ENCODE measurements around the gene ADAMTSL5.
"Not testable (repeated sequence)": the region's sequence is repeated elsewhere in the genome, so short reads cannot be mapped to it uniquely, and the experiment has no call there.

ADAMTSL5 gene

DNA sequence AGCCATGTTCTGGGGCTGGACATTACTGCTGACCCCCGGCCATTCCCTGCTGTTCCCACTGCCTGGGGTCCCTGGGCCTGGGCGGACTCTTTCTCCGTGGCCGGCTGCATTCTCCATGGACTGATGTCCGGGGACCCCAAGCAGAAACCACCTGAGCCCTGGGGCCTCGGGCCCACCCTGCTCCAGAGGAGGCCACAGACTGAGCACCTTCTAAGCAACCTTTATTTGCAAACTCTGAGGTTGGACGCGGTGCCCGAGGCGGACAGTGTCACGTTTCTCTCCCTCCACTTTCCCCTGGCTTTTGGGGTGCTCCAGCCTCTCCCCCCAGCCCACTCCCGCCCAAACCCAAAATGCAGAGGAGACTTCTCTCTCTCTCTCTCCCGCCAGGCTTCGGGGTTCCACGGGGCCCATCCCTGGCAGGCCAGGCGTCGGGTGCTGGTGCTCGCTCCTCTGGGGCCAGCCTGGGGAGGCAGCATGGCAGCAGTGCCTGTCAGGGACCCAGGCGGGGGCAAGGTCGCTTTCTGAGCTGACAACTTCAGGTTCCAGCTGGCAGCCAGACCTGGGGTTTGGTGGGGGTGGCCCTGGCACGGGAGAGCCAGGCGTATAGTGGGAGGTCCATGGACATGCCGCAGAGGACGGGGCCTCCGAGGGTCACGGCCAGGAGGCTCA, 31.5 kb downstream of the ADAMTSL5 start:
- H3K36me3 ChIP-seq (replicated peaks): peaks cover 11% of the 10 kb centered on the region

DNA sequence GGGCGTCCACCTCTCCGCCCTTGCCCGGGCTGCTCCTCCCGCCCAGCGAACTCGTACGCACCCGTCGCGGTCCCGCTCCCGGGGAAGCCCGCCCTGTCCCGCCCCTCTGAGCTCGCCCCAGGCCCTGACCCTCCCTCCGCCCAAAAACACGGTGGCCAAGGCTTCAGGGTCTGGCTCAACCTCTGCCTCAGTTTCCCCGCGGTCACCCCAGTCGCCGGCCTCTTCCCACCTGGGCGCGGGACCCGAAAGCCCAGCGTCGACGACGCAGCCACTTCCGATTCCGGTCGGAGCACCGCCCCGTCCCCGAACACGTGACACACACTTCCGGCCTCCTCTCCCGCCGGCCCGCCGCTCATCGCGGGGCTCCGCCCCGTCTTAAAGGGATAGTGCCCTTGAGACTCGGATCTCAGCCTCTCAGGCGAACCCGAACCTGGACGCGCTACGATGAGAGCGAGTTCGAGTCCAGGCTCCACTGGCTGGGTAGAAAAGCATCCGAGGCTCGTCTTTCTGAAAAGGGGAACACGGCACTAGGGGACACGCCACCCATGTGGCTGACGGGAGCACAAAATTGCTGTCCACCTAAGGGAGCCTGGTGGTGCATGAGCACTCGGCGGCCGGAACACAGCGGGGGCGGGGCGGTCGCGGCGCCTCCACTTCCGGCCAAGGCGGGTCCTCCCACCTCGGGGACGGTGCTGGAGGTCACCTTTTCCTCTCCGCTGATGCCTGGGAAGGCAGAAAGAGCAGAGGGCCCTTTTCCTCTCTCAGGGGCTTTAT, 33.7 kb downstream of the ADAMTSL5 start, which contains the start of gene C19orf25:
C19orf25 (minus strand) TSS at position 282 of the 774 bp plus-strand sequence. CDS start 312 bp downstream, outside the sequence.
- H3K36me3 ChIP-seq (replicated peaks): peaks cover 18% of the 10 kb centered on the region
- DNase-seq (ENCODE audit: low spot score in 2 of 2): peak; percentile 94 to 97
- H3K4me3 ChIP-seq: peak within 1 kb of the TSS; percentile 78
- no peaks in the 10 kb centered on the region; the same call in 1 of the 2 replicates for H3K4me1 ChIP-seq
- no peaks in the 10 kb centered on the region for H3K9me3 ChIP-seq
- in situ Hi-C loops (cut with MboI; ENCODE audit: low sequenced_read_pairs): no loop called here
- no peaks in the 10 kb centered on the region for H3K27me3 ChIP-seq (ENCODE audit: low read depth)

More for the DNA sequence above, 31.5 kb downstream of the ADAMTSL5 start:
- Histone ChIP-seq H3K9me3 (no peaks in the 10 kb centered on the region), H3K27me3 (ENCODE audit: low read depth) (no peaks in the 10 kb centered on the region), H3K4me1 (no peaks in the 10 kb centered on the region; the same call in 1 of the 2 replicates), H3K4me3 (no peak overlapping the region)
- in situ Hi-C loops (cut with MboI; ENCODE audit: low sequenced_read_pairs): no loop called here
- DNase-seq (ENCODE audit: low spot score in 2 of 2): no peak

DNA sequence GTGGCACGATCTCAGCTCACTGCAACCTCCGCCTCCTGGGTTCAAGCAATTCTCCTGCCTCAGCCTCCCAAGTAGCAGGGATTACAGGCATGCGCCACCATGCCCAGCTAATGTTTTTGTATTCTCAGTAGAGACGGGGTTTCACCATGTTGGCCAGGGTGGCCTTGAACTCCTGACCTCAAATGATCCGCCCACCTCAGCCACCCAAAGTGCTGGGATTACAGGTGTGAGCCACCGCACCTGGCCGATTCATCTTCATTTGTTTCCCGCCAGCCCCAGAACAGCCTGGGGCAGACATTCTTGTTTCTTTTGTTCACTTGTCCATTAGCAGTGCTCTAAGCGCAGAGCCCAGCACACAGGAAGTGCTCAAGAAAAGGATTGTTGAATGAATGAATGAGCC, 35.8 kb downstream of the ADAMTSL5 start:
- not testable (repeated sequence) for DNase-seq (ENCODE audit: low spot score in 2 of 2)

DNA sequence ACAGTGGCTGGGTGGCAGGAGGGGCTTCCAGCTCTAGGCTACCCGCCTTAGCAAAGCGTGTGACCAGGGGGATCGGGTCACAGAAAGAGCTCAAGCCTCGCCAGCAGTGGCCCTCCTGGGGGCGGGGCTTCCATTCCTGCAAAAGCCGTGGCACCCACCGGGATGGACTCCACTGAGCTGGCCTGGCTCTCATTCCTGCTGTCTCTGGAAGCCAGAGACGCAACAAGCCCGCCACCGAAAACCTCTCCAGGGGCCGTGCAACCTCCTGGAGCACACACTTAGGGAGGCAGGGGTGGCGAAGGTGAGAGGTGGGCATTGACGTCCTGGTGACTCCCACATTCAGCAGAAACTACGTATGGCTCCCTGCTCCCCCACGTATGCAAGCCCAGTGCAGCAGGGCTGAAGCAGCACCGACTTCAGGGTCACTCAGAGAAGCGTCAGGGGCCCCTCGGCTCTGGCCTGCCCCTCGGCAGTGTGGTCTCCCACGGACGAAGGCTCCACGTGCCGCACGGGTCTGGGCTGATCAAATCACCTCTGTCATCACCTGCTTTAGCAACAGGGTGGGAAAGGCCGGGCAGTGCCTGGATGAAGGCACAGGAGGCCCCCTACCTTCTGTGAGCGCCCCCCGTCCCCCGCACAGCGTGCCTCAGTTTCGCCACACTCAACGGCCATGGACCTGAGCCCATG, 36.9 kb downstream of the ADAMTSL5 start:
- no peaks in the 10 kb centered on the region for H3K27me3 ChIP-seq (ENCODE audit: low read depth)
- in situ Hi-C loops (cut with MboI; ENCODE audit: low sequenced_read_pairs): no loop called here
- peaks cover 18% of the 10 kb centered on the region for H3K36me3 ChIP-seq (replicated peaks)
- H3K4me1 ChIP-seq: peaks cover 3% of the 10 kb centered on the region
- DNase-seq (ENCODE audit: low spot score in 2 of 2): no peak
- no peak overlapping the region for H3K4me3 ChIP-seq
- no peaks in the 10 kb centered on the region for H3K9me3 ChIP-seq

More for the DNA sequence above, 35.8 kb downstream of the ADAMTSL5 start:
- H3K4me3 ChIP-seq; in situ Hi-C loops (cut with MboI; ENCODE audit: low sequenced_read_pairs); H3K4me1 ChIP-seq; H3K9me3 ChIP-seq; H3K27me3 ChIP-seq (ENCODE audit: low read depth): not testable (repeated sequence)
- peaks cover 18% of the 10 kb centered on the region for H3K36me3 ChIP-seq (replicated peaks)

DNA sequence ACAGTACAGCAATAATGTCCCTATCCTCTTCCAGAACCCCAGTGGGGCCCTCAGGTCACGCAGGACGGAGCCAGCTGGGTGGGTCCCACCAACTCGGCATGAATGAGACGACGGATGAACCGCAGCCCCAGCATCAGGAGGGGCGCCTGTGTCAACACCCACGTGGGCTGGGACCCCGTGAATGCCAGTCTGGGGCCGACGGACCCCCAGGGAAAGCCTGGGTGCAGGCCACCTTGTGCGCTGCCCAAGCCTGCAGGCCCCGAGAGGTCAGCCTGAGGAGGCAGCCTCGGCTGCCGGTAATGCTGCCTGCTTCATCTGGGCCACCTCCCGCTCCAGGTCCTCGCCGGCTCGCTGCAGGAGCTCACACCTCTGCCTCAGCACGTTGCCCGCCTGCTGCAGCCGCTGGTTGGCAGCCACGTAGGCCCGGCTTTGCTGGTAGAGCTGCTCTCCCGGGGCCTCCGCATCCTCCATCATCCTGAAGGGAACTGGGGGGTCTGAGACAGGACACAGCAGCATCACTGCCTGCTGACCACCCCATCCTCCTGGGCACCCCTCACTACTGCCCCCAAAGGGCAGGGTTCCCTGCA, 38.0 kb downstream of the ADAMTSL5 start:
- in situ Hi-C loops (cut with MboI; ENCODE audit: low sequenced_read_pairs): no loop called here
- DNase-seq (ENCODE audit: low spot score in 2 of 2): no peak
- no peaks in the 10 kb centered on the region for H3K9me3 ChIP-seq
- H3K4me1 ChIP-seq: peaks cover 8% of the 10 kb centered on the region
- H3K27me3 ChIP-seq (ENCODE audit: low read depth): no peaks in the 10 kb centered on the region
- no peak overlapping the region for H3K4me3 ChIP-seq
- H3K36me3 ChIP-seq (replicated peaks): peaks cover 18% of the 10 kb centered on the region

DNA sequence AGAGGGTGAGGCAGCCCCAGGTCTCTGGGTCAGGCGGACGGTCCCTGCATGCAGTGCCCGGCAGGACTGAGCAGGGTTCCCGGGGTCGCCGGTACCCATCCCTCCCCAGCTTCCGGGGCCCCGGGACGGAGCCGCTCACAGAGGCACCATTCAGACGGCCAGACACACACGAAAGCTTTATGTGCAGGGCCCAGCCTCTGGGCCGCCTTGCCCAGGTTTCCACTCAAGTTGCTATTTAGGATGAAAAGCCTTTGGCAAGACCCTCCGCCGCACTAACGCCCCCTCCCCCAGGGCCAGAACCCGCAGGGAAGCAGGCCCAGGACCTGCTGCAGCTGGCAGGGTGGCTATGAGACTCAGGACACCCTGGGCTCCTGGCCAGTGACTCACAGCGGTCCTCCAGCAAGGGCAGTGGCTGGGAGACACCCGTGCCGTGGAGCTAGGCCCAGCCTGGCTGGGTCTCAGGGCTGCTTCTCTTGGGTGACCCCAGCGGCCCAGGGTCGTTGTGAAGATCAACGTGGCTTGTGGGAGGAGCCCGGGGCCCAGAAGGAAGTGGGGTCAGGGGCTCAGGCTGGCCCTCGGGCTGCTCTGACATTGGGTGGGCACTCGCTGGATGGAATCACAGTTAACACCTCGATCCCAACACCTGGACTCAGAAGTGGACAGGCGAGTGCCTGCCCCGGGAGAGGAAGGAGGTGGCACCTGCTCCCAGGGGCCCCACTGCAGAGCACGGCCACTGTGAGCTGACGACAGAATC, 38.6 kb downstream of the ADAMTSL5 start:
- Histone ChIP-seq H3K36me3 (replicated peaks) (peaks cover 18% of the 10 kb centered on the region), H3K4me1 (peaks cover 10% of the 10 kb centered on the region), H3K9me3 (no peaks in the 10 kb centered on the region), H3K27me3 (ENCODE audit: low read depth) (no peaks in the 10 kb centered on the region), H3K4me3 (no peak overlapping the region)
- no peak for DNase-seq (ENCODE audit: low spot score in 2 of 2)
- in situ Hi-C loops (cut with MboI; ENCODE audit: low sequenced_read_pairs): no loop called here

DNA sequence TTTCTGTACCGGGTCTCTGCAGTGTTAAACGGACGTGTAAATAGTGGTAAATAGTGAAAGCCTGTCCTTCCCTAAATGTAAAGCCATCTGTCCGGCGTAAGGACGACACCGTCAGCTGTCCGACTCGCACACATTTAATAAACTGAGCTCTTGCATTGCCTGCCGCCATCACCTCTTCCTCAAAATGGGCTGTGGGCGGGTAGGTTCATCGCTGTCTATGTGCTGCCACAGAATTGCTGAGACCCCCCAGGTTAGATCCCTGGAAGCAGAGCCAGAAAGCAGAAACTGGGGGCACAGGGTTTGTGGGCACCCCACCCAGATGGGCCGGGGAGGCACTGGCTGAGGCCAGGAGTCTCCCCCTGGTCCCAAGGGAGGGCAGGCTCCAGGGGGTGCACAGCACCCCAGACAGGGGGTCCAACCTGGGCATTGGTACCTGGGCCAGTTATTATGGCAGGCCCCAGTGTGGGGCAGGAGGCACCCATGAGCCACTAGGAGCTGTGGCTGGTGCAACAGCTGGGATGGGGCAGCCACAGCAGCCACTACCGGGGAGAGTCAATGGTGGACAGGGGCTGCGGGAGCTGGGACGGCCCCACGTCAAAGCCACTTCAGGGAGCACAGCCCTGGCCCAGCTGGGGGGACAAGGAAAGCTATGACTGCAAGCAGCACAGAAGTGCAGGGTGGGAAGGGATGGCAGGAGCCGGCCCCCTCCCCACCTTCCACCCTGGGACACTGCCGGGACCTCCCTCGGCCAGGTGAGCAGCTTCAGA, 39.6 kb downstream of the ADAMTSL5 start:
- in situ Hi-C loops (cut with MboI; ENCODE audit: low sequenced_read_pairs): no loop called here
- H3K27me3 ChIP-seq (ENCODE audit: low read depth): no peaks in the 10 kb centered on the region
- no peaks in the 10 kb centered on the region for H3K9me3 ChIP-seq
- no peak overlapping the region for H3K4me3 ChIP-seq
- peaks cover 16% of the 10 kb centered on the region for H3K36me3 ChIP-seq (replicated peaks)
- H3K4me1 ChIP-seq: peaks cover 10% of the 10 kb centered on the region
- DNase-seq (ENCODE audit: low spot score in 2 of 2): no peak

DNA sequence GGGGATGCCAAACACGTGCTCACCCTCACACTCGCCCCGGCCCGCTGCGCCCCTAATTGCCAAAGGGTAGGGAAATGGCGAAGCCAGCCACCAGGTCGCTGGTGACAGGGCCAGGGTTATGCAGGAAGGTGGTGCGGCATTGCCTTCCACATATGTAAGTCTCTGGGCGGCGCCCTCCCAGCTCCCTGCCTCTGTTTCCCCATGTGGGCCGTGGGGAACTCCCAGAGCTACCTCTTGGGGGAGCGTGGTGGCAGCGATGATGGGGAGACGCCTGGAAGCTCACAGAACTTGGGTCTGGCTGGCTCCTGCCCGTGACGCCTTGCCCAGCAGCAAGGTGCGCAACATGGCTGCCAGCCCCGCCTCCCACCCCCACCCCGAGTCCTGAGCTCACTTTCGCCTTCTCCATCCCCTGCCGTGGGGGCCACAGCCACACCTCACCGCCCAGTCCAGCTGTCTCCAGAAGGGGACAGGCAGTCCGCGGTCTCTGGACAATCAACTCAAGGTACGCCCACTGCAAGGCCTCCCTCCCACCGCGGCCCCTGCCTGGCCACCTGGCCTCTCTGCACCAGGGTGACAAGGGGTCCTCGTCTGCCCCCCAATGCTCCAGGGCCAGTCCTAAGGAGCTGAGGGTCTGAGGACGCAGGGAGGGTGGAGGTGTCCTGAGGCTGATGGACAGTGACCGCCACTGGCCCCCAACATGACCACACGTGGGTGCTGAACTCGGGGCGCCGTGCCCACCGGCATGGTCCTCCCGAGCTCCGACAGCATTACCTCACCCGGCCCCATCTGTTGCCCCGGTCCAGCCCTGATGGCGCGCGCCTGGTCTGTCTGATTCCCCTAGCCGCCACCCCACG, 40.4 kb downstream of the ADAMTSL5 start:
- no peak overlapping the region for H3K4me3 ChIP-seq
- in situ Hi-C loops (cut with MboI; ENCODE audit: low sequenced_read_pairs): no loop called here
- H3K4me1 ChIP-seq: peaks cover 10% of the 10 kb centered on the region
- peaks cover 15% of the 10 kb centered on the region for H3K36me3 ChIP-seq (replicated peaks)
- H3K27me3 ChIP-seq (ENCODE audit: low read depth): no peaks in the 10 kb centered on the region
- no peaks in the 10 kb centered on the region for H3K9me3 ChIP-seq
- DNase-seq (ENCODE audit: low spot score in 2 of 2): no peak

DNA sequence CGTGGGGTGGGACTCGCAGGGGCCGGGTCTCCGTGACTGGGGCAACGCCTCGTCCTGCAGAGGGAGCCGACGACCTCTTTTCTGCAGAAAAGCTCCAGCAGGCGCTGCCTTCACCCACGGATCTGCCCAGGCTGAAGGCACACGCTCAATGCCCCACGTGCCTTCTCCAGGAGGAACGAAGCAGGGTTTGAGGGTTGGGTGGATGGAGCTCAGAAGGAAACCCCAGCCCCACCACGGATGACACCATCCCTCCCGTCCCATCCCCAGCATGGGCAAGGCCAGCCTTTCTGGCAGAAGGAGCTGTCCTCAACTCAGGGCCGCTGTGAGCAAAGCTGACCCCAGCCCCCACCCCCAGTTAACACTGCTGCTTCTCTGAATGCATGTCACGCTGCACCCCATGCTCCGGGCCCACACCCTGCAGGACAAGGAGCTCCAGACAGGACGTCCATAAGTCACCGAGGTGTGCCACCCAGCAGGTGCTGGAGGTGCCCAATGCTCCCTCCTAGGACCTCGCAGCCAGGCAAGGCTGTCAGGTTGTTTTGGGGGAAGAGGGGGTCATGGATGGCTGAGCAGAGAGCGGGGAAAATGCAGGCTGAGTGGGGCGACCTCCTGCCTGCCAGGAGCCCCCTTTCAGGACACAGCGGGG, 41.2 kb downstream of the ADAMTSL5 start:
- H3K4me1 ChIP-seq: peaks cover 10% of the 10 kb centered on the region
- DNase-seq (ENCODE audit: low spot score in 2 of 2): peak in 1 of 2 experiments; percentile 44
- H3K4me3 ChIP-seq: no peak overlapping the region
- H3K9me3 ChIP-seq: no peaks in the 10 kb centered on the region
- H3K27me3 ChIP-seq (ENCODE audit: low read depth): no peaks in the 10 kb centered on the region
- in situ Hi-C loops (cut with MboI; ENCODE audit: low sequenced_read_pairs): no loop called here
- peaks cover 10% of the 10 kb centered on the region for H3K36me3 ChIP-seq (replicated peaks)

DNA sequence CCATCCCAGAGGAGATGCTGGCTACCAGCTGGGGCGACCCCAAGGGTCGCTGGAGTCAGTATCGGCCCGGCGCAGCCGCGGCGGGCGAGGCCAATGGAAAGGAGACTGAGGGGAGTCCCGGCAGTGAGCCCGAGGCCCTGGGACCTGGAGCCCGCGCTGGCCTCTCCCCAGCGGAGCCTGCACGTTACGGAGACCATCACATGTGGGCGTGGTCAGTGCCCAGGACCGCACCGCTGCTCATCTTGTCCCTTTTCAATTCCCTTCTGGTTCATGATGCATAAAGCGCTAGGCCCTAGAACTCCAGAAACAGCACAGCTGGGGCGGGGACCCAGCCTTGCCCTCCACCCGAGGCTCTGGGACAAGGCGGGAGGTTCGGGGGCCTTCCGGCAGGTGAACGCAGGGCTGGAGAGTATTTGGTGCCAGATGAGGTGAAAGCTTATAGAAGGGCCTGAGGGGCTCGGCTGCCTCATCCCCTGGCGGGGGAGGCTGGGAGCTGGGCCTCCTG, 41.8 kb downstream of the ADAMTSL5 start:
- peak; percentile 74 to 89 for DNase-seq (ENCODE audit: low spot score in 2 of 2)
- Histone ChIP-seq H3K4me3 (peak overlapping the region; percentile 46), H3K27me3 (ENCODE audit: low read depth) (no peaks in the 10 kb centered on the region), H3K9me3 (no peaks in the 10 kb centered on the region), H3K4me1 (peaks cover 10% of the 10 kb centered on the region), H3K36me3 (replicated peaks) (peaks cover 4% of the 10 kb centered on the region)
- in situ Hi-C loops (cut with MboI; ENCODE audit: low sequenced_read_pairs): no loop called here

DNA sequence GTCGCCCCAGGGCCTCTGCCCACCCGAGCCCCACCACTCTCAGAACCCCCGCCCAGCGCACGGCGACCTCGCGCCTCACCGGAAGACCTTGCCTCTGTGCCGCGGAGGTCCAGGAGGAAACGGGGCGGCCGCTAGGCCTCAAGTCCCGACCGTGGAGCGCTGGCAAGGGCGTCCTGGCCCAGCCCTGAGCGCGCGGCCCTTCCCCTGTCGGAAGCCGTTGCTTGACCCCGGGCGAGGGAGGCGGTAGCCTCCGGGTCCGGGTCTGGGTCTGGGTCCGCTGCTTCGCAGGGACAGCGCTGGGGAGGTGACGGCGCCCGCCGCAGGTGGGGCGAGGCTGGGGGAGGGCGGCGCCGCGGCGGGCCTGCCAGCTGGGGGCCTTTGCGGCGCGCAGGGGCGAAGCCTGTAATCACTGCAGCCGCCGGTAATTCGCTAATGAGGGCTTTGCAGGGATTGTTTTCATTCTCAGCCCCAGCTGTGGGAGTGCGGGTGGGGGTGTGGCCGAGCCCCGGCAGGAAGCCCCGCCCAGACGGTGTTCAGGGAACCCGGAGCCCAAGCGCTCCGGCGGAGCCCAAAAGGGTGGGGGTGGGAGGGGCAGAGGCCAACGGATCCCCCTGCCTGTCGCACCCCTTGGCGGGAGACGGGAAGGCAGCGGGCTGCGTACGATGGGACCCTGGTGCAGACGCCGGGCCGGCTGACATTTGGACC, 42.4 kb downstream of the ADAMTSL5 start:
- H3K27me3 ChIP-seq (ENCODE audit: low read depth): no peaks in the 10 kb centered on the region
- no peaks in the 10 kb centered on the region for H3K9me3 ChIP-seq
- DNase-seq (ENCODE audit: low spot score in 2 of 2): peak; percentile 83 to 94
- in situ Hi-C loops (cut with MboI; ENCODE audit: low sequenced_read_pairs): no loop called here
- peaks cover 10% of the 10 kb centered on the region for H3K4me1 ChIP-seq
- H3K36me3 ChIP-seq (replicated peaks): no peaks in the 10 kb centered on the region; the same call in 1 of the 2 replicates
- peak overlapping the region; percentile 46 for H3K4me3 ChIP-seq

All from HAP-1 (cell line).